ENCODE results near the gene SAMD5.

The SAMD5 gene

DNA sequence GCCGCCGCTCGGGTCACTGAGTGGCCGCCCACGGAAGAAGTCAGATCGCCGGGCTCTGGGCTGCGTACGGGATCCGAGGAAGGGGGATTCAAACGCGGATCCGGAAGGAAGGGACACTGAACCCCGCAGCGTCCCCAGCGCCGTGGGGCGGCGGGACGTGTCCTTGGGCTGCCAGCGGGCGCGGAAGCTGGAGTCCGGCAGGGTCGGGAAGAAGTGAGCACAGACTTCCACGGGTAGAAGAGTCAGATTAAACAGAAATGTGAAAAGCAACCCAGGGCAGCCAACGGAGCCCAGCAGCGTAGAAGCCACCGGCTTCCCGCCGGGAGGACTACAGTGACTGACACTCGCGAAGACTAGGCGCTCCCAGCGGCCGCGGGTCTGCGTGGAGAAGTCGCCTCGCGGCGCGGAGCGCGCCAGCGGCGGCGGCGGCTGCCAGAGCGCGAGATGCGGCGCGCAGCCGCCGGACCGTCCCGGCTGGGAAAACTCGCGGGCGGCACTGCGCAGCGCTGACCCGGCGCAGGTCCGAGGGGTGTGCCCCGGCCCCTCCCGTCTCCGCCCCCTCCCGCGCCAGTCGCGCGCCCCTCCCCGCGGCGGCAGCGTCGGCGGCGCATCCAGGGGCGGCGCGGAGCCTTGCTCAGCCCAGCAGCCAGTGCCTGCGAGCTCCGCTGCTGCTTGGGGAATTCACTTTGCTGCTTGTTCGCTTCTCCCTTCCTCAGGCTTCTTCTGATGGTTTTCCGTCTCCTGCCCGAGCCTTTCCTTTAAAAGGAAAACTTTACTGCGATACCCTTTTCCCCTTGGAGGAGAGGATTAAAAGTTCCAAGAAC, at the start of gene SAMD5:
TSS of gene SAMD5 (plus strand) at position 649 of the 824 bp plus-strand sequence. CDS start 239 bp downstream, outside the sequence.
- intact Hi-C loops (cut with micrococcal nuclease) = no loop called here
- Mint-ChIP-seq H3K27me3 (peaks cover 68% of the 10 kb centered on the region), H3K9me3 (no peaks in the 10 kb centered on the region), H3K4me3 (peak within 1 kb of the TSS; percentile 80), H3K36me3 (ENCODE audit: low read depth) (no peaks in the 10 kb centered on the region), H3K27ac (peak within 1 kb of the TSS; percentile 34), H3K4me1 (ENCODE audit: low read depth) (peaks cover 20% of the 10 kb centered on the region)

GRCh38 chr6:147459780-147460179, 48.7 kb upstream of the SAMD5 start:
- Mint-ChIP-seq H3K36me3 (ENCODE audit: low read depth) (no peaks in the 10 kb centered on the region), H3K9me3 (no peaks in the 10 kb centered on the region), H3K27ac (no peak overlapping the region), H3K4me3 (no peak overlapping the region), H3K27me3 (no peaks in the 10 kb centered on the region), H3K4me1 (ENCODE audit: low read depth) (no peaks in the 10 kb centered on the region)
- intact Hi-C loops (cut with micrococcal nuclease) = no loop called here

GRCh38 chr6:147463651-147464050, 44.8 kb upstream of the SAMD5 start:
- Mint-ChIP-seq H3K27ac (no peak overlapping the region), H3K27me3 (no peaks in the 10 kb centered on the region), H3K4me1 (ENCODE audit: low read depth) (no peaks in the 10 kb centered on the region), H3K4me3 (no peak overlapping the region), H3K36me3 (ENCODE audit: low read depth) (no peaks in the 10 kb centered on the region), H3K9me3 (no peaks in the 10 kb centered on the region)
- intact Hi-C loops (cut with micrococcal nuclease) = no loop called here

DNA sequence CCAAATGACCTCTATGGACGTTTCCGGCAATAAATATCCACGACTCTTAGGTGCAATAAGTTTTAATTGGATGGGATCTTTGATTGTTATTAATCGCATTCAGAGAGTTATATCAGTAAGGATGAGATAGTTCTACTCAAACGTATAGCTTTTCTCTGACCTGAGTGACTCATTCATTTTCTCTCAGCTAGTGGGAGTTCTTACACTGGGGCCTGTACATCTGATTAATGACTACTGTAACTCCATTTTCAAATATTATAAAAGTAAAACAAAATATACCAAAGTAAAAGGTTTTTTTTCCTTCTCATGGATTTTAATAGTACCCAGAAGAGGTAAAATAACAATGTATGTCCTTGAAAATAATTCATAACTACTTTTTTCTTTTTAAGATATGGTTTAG, 41.1 kb upstream of the SAMD5 start:
- no peaks in the 10 kb centered on the region for H3K4me1 Mint-ChIP-seq (ENCODE audit: low read depth)
- intact Hi-C loops (cut with micrococcal nuclease) = no loop called here
- H3K27ac Mint-ChIP-seq = no peak overlapping the region
- no peak overlapping the region for H3K4me3 Mint-ChIP-seq
- no peaks in the 10 kb centered on the region for H3K27me3 Mint-ChIP-seq
- no peaks in the 10 kb centered on the region for H3K36me3 Mint-ChIP-seq (ENCODE audit: low read depth)
- no peaks in the 10 kb centered on the region for H3K9me3 Mint-ChIP-seq

DNA sequence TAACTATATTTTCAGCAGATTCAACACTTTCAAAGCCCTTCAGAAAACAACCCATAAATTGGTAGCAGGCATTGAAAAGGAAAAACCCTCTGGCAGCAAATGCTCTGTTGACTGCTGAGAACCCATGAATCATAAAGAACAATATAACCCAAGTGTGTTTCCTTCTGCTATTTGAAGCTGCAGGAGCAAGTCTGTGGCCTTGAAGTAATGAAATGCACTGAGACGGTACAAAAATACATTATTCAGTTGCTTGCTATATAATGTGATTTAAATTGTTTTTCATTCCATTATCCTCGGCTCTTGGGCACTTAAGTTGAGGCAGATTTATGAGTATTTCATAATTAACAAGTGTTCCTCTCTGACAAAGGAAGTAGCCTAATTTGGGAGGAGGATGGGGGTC, 40.6 kb upstream of the SAMD5 start:
- Mint-ChIP-seq H3K36me3 (ENCODE audit: low read depth) (no peaks in the 10 kb centered on the region), H3K9me3 (no peaks in the 10 kb centered on the region), H3K4me3 (no peak overlapping the region), H3K27ac (no peak overlapping the region), H3K4me1 (ENCODE audit: low read depth) (no peaks in the 10 kb centered on the region), H3K27me3 (no peaks in the 10 kb centered on the region)
- intact Hi-C loops (cut with micrococcal nuclease) = no loop called here

- no peaks in the 10 kb centered on the region for H3K36me3 Mint-ChIP-seq (ENCODE audit: low read depth)
- H3K27ac Mint-ChIP-seq = no peak overlapping the region
- H3K9me3 Mint-ChIP-seq = no peaks in the 10 kb centered on the region
- H3K4me3 Mint-ChIP-seq = no peak overlapping the region
- H3K4me1 Mint-ChIP-seq (ENCODE audit: low read depth) = no peaks in the 10 kb centered on the region
- intact Hi-C loops (cut with micrococcal nuclease) = no loop called here
- H3K27me3 Mint-ChIP-seq = no peaks in the 10 kb centered on the region
Observed at GRCh38 chr6:147468634-147469033, 39.9 kb upstream of the SAMD5 start.

- Mint-ChIP-seq H3K4me3 (no peak overlapping the region), H3K4me1 (ENCODE audit: low read depth) (no peaks in the 10 kb centered on the region), H3K9me3 (no peaks in the 10 kb centered on the region), H3K27ac (no peak overlapping the region), H3K27me3 (no peaks in the 10 kb centered on the region), H3K36me3 (ENCODE audit: low read depth) (no peaks in the 10 kb centered on the region)
- intact Hi-C loops (cut with micrococcal nuclease) = no loop called here
Observed at GRCh38 chr6:147479857-147480256, 28.6 kb upstream of the SAMD5 start.

DNA sequence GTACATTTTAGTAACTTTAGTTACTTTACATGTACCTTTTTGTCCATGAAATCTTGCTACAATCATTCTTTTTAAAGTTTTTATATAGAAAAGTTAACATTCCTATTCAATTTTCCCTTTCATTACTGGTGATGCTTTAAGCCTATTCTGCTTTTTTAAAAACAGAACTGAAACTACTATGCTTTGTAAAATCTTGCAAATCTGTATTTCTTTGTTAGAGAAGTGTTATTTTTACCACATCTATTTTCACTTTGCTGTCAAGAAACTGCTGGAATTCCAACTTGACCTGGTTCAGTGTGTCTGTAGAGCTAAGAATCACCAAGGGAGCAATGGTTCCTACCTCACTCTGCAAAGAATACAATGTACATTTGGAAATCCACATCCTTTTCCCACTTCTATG, 21.8 kb upstream of the SAMD5 start:
- H3K4me1 Mint-ChIP-seq (ENCODE audit: low read depth) = peaks cover 11% of the 10 kb centered on the region
- H3K27me3 Mint-ChIP-seq = peaks cover 1% of the 10 kb centered on the region
- H3K27ac Mint-ChIP-seq = no peak overlapping the region
- H3K36me3 Mint-ChIP-seq (ENCODE audit: low read depth) = no peaks in the 10 kb centered on the region
- intact Hi-C loops (cut with micrococcal nuclease) = no loop called here
- H3K4me3 Mint-ChIP-seq = no peak overlapping the region
- no peaks in the 10 kb centered on the region for H3K9me3 Mint-ChIP-seq

GRCh38 chr6:147497472-147497871, 11.0 kb upstream of the SAMD5 start:
- Mint-ChIP-seq H3K9me3 (no peaks in the 10 kb centered on the region), H3K36me3 (ENCODE audit: low read depth) (no peaks in the 10 kb centered on the region), H3K4me1 (ENCODE audit: low read depth) (no peaks in the 10 kb centered on the region), H3K27me3 (peaks cover 13% of the 10 kb centered on the region), H3K4me3 (no peak overlapping the region), H3K27ac (no peak overlapping the region)
- intact Hi-C loops (cut with micrococcal nuclease) = no loop called here

DNA sequence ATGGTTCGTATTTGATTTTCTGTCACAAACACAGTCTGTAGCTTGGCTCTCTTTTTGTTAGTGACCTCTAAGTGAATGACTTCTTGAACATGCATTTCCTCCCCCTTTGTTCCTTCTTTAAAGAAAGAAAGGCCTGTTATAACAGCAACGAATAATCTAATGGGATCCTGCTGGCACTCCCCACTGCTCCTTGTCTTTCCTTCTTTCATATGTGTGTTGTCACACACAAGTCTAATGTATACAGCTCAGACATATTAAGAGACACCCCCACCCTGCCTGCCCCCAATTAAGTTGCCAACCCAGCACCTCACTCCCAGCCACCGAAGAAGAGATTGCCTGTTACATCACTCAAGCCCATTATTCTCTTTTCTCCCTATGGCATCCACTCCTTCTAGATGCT, 4.9 kb upstream of the SAMD5 start:
- H3K4me1 Mint-ChIP-seq (ENCODE audit: low read depth) = peaks cover 17% of the 10 kb centered on the region

DNA sequence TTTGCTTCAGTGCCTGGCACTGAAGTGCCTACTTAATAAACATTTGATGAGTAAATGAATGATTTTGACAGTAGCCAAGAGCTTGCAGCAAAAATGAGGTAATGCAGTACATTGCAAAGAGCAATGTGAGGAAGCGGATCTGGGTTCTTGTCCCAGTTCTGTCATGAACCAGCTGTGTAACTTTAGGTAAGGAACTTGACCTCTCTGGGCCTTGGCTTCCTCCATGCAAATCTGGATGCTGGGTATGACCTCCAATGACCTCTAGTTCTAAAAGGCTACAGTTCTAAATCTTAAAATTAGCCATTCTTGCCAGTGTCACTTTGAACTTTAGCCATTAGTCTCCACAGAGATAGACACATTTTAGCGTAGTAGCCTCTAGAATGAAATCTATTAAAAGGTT, 3.6 kb upstream of the SAMD5 start:
- H3K36me3 Mint-ChIP-seq (ENCODE audit: low read depth) = no peaks in the 10 kb centered on the region
- H3K27me3 Mint-ChIP-seq = peaks cover 61% of the 10 kb centered on the region
- no peak overlapping the region for H3K27ac Mint-ChIP-seq
- intact Hi-C loops (cut with micrococcal nuclease) = no loop called here
- H3K4me3 Mint-ChIP-seq = no peak overlapping the region
- H3K4me1 Mint-ChIP-seq (ENCODE audit: low read depth) = peaks cover 20% of the 10 kb centered on the region
- H3K9me3 Mint-ChIP-seq = no peaks in the 10 kb centered on the region

More for the DNA sequence above, 4.9 kb upstream of the SAMD5 start:
- Mint-ChIP-seq H3K4me3 (no peak overlapping the region), H3K27me3 (peaks cover 50% of the 10 kb centered on the region), H3K9me3 (no peaks in the 10 kb centered on the region), H3K36me3 (ENCODE audit: low read depth) (no peaks in the 10 kb centered on the region), H3K27ac (no peak overlapping the region)
- intact Hi-C loops (cut with micrococcal nuclease) = no loop called here

DNA sequence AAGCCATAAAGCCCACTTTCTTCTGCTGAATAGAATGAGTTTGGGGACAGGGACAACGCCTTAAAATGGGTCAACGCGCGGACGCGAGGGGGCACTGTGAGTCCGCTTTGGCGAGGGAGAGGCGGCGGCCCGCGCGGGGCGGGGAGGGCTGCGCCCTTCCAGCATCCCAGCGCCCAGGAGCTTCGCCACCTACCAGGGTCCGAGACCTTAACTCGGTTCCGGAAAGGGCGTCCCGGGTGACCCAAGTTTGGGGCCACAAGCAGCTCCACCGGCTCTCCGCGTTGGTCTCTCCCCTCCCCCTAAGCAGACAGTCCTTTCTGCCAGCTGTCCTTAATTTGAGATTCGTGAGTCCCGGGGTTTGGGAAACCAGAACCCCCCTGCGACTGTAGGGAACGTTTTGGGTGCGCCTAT, 1.8 kb upstream of the SAMD5 start:
- no peaks in the 10 kb centered on the region for H3K9me3 Mint-ChIP-seq
- intact Hi-C loops (cut with micrococcal nuclease) = loop anchor here (2.0 kb wide), 1 partner anchor 660 kb away; no protein-coding TSS in a partner anchor
- no peaks in the 10 kb centered on the region for H3K36me3 Mint-ChIP-seq (ENCODE audit: low read depth)
- no peak overlapping the region for H3K4me3 Mint-ChIP-seq
- H3K27me3 Mint-ChIP-seq = peaks cover 68% of the 10 kb centered on the region
- H3K27ac Mint-ChIP-seq = no peak overlapping the region
- H3K4me1 Mint-ChIP-seq (ENCODE audit: low read depth) = peaks cover 20% of the 10 kb centered on the region

DNA sequence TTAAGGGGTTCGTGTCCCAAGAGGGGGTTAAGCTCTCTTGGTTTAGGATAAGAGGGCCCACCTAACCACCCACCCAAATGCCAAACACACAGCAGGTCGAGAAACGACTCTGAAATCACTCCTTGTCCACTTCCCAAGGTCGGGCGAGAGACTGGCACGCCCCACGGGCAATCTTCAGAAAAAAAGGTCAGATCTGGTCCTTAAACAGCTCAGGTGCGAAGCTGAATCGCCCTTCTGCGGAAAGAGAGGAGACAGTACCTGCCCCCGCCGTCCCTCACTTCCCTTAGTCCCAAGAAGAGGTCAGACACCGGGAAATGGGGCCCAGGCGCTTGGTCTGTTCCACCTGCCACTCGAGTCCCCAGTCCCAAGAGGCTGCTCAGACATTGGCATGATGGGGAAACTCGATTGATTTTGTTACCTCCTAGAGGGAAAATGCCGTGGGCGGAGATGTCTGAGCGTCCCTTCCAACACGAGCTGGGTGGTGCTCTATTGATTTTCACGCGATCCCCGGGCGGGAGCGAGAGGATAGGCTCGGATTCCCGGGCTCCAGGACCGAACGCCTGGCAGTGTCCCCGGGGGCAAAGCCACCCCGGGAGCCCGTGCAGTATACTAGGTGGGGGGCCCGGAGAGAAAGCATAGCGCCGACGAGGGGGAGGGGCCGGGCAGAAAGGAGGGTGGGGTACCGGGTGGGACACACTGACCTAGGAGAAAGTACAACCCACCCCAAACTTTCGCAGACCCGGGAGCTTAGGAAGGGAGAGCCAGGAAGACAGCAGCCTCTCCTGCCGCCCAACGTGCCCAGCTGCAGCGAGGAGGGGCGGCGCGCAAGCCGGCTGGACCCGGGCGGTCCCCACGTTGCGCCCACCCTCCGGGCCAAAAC, 1.1 kb upstream of the SAMD5 start:
- no peaks in the 10 kb centered on the region for H3K36me3 Mint-ChIP-seq (ENCODE audit: low read depth)
- H3K27ac Mint-ChIP-seq = peak overlapping the region; percentile 34
- peaks cover 69% of the 10 kb centered on the region for H3K27me3 Mint-ChIP-seq
- H3K4me1 Mint-ChIP-seq (ENCODE audit: low read depth) = peaks cover 20% of the 10 kb centered on the region
- intact Hi-C loops (cut with micrococcal nuclease) = loop anchor here (2.0 kb wide), 1 partner anchor 659 kb away; no protein-coding TSS in a partner anchor
- no peaks in the 10 kb centered on the region for H3K9me3 Mint-ChIP-seq
- H3K4me3 Mint-ChIP-seq = peak overlapping the region; percentile 80

Data from dendritic cell treated with granulocyte-macrophage colony-stimulating factor and Interleukin-4, amounts not matched to agents 40 ng/mL and 50 ng/mL, for 4 days (primary cell).